ENCODE results near the gene GRAMD1B. TPM values are rescaled to one million over a fixed set of nuclear protein-coding genes. Genes with fewer than 3 reads are reported as not detected.

GRAMD1B gene
- total RNA-seq, 1 donor from 2014 or later: 1.4 TPM

DNA sequence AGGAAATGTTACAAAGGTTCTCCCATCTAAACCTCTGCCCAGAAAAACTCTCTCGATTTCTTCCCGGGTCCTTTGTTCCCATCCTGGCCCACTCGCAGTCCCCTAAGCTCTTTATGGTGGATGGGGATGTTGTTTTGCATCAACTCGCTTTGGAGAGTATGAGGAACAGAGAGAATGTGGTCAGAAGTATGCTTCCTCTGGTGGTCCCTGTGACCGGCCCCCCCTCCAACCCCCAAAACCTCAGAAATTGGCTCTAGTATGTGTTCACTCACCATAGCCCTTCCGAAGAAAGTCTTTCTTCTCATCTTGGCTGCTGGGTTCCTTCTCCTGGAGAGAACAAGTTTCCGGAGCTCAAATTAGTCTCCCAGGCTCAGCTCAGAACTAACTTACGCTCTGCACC, 54.4 kb downstream of the GRAMD1B start:
- no peaks in the 10 kb centered on the region for H3K36me3 ChIP-seq
- no peaks in the 10 kb centered on the region for H3K9me3 ChIP-seq
- no peak overlapping the region for H3K27ac ChIP-seq
- H3K27me3 ChIP-seq: no peaks in the 10 kb centered on the region
- DNase-seq (ENCODE audit: low spot score in 2 of 2): no peak
- H3K4me3 ChIP-seq: no peak overlapping the region
- no peaks in the 10 kb centered on the region for H3K4me1 ChIP-seq
- TF ChIP-seq, protein P1, sequence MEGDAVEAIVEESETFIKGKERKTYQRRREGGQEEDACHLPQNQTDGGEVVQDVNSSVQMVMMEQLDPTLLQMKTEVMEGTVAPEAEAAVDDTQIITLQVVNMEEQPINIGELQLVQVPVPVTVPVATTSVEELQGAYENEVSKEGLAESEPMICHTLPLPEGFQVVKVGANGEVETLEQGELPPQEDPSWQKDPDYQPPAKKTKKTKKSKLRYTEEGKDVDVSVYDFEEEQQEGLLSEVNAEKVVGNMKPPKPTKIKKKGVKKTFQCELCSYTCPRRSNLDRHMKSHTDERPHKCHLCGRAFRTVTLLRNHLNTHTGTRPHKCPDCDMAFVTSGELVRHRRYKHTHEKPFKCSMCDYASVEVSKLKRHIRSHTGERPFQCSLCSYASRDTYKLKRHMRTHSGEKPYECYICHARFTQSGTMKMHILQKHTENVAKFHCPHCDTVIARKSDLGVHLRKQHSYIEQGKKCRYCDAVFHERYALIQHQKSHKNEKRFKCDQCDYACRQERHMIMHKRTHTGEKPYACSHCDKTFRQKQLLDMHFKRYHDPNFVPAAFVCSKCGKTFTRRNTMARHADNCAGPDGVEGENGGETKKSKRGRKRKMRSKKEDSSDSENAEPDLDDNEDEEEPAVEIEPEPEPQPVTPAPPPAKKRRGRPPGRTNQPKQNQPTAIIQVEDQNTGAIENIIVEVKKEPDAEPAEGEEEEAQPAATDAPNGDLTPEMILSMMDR (IDR thresholded peaks at IDR 0.05): no peak
- intact Hi-C loops (cut with DNase I): no loop called here

- intact Hi-C loops (cut with DNase I): no loop called here
Measured at GRCh38 chr11:123487157-123487744, 57.2 kb downstream of the GRAMD1B start.

DNA sequence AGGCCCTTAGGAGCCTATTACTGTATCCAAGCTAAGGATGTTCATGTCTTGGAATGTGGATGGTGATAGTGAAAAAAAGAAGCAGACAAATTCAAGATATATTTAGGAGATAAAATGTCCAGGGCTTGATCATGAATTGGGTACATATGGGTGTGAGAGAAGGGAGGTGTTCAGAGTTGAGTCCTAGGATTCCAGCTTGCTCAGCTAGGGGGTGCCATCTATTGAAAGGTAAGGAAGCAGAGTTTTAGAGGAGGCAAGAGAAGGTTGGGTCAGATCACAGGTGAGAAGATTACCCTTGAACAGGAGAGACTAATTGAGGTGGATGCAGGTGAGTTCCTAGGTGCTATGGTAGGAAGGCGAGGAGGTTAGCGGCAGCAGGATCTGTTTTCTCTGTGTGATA, 60.5 kb downstream of the GRAMD1B start:
- intact Hi-C loops (cut with DNase I): no loop called here
- no peaks in the 10 kb centered on the region for H3K9me3 ChIP-seq
- no peak overlapping the region for H3K4me3 ChIP-seq
- DNase-seq (ENCODE audit: low spot score in 2 of 2): no peak
- no peaks in the 10 kb centered on the region for H3K27me3 ChIP-seq
- TF ChIP-seq, protein P1 (IDR thresholded peaks at IDR 0.05): no peak
- H3K27ac ChIP-seq: no peak overlapping the region
- no peaks in the 10 kb centered on the region for H3K36me3 ChIP-seq
- H3K4me1 ChIP-seq: no peaks in the 10 kb centered on the region

More at GRCh38 chr11:123487157-123487744, 57.2 kb downstream of the GRAMD1B start:
- no peaks in the 10 kb centered on the region for H3K36me3 ChIP-seq
- no peak for DNase-seq (ENCODE audit: low spot score in 2 of 2)
- no peak overlapping the region for H3K4me3 ChIP-seq
- H3K27ac ChIP-seq: no peak overlapping the region
- no peaks in the 10 kb centered on the region for H3K27me3 ChIP-seq
- H3K4me1 ChIP-seq: no peaks in the 10 kb centered on the region
- no peaks in the 10 kb centered on the region for H3K9me3 ChIP-seq
- TF ChIP-seq, protein P1 (IDR thresholded peaks at IDR 0.05): no peak

DNA sequence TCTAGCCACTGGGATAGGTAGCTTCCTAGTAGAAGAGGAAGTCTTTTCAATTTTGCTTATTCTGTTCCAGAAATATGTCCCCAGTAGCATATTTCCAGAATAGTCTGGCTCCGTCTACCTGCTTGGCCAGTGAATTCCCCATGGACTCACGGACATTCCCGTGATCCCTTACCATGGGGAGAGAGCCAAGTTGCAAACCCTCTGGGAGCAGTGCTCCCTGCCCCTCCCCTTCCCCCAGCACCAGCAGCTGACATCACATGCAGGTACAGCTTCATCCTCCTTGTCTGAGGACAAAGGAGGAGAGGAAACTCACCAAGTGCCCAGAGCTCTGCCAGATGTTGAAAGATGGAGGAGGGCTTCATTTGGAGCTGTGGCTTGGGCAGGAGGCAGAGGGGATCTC, 61.2 kb downstream of the GRAMD1B start:
- no peak overlapping the region for H3K27ac ChIP-seq
- TF ChIP-seq, protein P1 (IDR thresholded peaks at IDR 0.05): no peak
- intact Hi-C loops (cut with DNase I): no loop called here

DNA sequence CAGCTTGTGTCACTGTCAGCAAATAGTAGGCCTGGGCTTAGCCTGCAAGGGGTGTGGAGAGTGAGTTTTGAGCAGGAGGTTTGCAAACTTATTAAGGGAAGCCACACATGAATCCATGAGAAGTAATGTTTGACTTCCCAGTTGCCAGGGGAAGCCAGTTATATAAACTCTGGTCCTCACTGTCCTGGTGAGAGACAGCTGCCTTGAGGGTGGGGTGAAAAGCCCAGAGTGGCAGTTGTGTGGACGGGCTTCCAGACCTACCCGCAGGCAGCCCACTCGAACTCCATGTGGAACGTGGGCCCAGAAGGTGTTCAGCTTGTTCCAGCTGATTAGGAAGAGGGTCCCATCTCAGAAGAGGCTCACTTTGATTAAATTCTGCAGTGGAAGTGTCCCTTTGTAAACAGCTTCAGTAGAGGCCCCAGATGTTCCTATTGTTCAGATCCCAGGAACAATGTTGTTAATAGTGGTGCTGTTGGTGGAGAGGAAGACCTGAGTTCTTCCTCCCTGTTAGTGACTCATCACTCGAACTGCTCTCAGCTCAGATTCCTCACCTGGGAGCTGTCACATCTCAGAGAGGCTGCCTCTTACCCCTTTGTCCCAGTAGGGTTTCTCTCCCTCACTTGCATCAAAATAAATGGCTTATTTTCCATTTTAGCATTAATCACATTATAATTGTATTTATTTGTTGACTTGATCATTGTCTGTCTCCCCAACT, 63.4 kb downstream of the GRAMD1B start:
- DNase-seq (ENCODE audit: low spot score in 2 of 2): no peak
- no peaks in the 10 kb centered on the region for H3K4me1 ChIP-seq
- H3K27ac ChIP-seq: no peak overlapping the region
- H3K4me3 ChIP-seq: no peak overlapping the region
- no peaks in the 10 kb centered on the region for H3K27me3 ChIP-seq
- TF ChIP-seq, protein P1 (IDR thresholded peaks at IDR 0.05): no peak
- H3K36me3 ChIP-seq: no peaks in the 10 kb centered on the region
- H3K9me3 ChIP-seq: no peaks in the 10 kb centered on the region
- intact Hi-C loops (cut with DNase I): no loop called here

More for the DNA sequence above, 61.2 kb downstream of the GRAMD1B start:
- no peak overlapping the region for H3K4me3 ChIP-seq
- no peak for DNase-seq (ENCODE audit: low spot score in 2 of 2)
- no peaks in the 10 kb centered on the region for H3K36me3 ChIP-seq
- no peaks in the 10 kb centered on the region for H3K9me3 ChIP-seq
- H3K27me3 ChIP-seq: no peaks in the 10 kb centered on the region
- no peaks in the 10 kb centered on the region for H3K4me1 ChIP-seq
